Medulla oblongata (tissue), 1 donor: ENCODE results near the gene CALCR.

ENCODE experiments used
- DNase-seq: peaks from one replicate; pipeline ENCODE4 v3.0.0-alpha.2; 2015; ENCODE audit errors: extremely low spot score

Gene CALCR

GRCh38 chr7:93448176-93448575 lies 126.3 kb downstream of the CALCR start:
- DNase-seq: no peak

- no peak for DNase-seq
Observed at GRCh38 chr7:93447509-93447908, 127.0 kb downstream of the CALCR start.

- DNase-seq: no peak
Observed at GRCh38 chr7:93442478-93443224, 131.9 kb downstream of the CALCR start.

GRCh38 chr7:93435791-93436190 lies 138.7 kb downstream of the CALCR start:
- DNase-seq: no peak

GRCh38 chr7:93432130-93432529 lies 142.4 kb downstream of the CALCR start:
- no peak for DNase-seq

- DNase-seq: no peak
Observed at GRCh38 chr7:93430917-93431588, 143.5 kb downstream of the CALCR start.

- no peak for DNase-seq
Observed at GRCh38 chr7:93429563-93429962, 145.0 kb downstream of the CALCR start.

- DNase-seq: no peak
Observed at GRCh38 chr7:93427107-93427506, 147.4 kb downstream of the CALCR start.

- DNase-seq: no peak
Observed at GRCh38 chr7:93426155-93426696, 148.3 kb downstream of the CALCR start.

GRCh38 chr7:93414574-93414973 lies 159.9 kb downstream of the CALCR start:
- DNase-seq: no peak

- no peak for DNase-seq
Observed at GRCh38 chr7:93409324-93409723, 165.2 kb downstream of the CALCR start.

GRCh38 chr7:93407239-93407638 lies 167.3 kb downstream of the CALCR start:
- peak; percentile 55 for DNase-seq

GRCh38 chr7:93402944-93403343 lies 171.6 kb downstream of the CALCR start:
- DNase-seq: no peak

GRCh38 chr7:93399642-93400041 lies 174.9 kb downstream of the CALCR start:
- no peak for DNase-seq

- DNase-seq: no peak
Observed at GRCh38 chr7:93392984-93393383, 181.5 kb downstream of the CALCR start.

- no peak for DNase-seq
Observed at GRCh38 chr7:93390660-93391059, 183.9 kb downstream of the CALCR start.

GRCh38 chr7:93382362-93382761 lies 192.2 kb downstream of the CALCR start:
- DNase-seq: no peak

- DNase-seq: no peak
Observed at GRCh38 chr7:93378131-93378760, 196.3 kb downstream of the CALCR start.

GRCh38 chr7:93375603-93376002 lies 198.9 kb downstream of the CALCR start:
- no peak for DNase-seq
